ENCODE measurements around the gene UTS2R.
"Not testable (repeated sequence)": the region's sequence is repeated elsewhere in the genome, so short reads cannot be mapped to it uniquely, and the experiment has no call there.

The UTS2R gene

DNA sequence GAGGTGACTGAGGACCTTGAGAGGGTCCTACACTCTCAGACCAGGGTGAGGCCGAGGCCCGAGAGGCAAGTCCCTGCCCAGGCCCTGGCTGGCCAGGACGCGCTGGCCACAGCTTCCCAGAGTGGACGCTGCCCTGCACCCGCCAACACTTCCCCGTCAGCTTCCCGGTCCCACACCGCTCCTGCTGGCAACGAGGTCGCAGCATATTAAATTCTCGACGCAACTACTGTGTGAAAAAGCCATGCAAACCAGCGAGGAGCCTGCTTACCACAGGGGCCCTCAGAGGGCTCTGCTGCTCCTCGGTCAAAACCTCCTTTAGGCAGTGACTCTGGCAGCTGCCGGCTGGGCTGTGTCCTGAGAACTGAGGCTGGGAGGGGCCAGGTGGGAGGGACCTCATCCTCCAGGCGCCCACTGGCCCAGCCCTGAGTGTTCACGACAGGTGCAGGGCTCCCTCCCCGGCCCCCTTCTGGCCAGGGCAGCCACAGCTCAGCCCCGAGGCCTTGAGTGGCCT lies 14.7 kb upstream of the UTS2R start:
- Histone ChIP-seq H3K4me1 (ENCODE audit: control insufficient read depth, insufficient read depth, low read length) (no peaks in the 10 kb centered on the region), H3K4me3 (ENCODE audit: insufficient read depth, low read depth, low read length) (no peak overlapping the region), H3K9me3 (ENCODE audit: control insufficient read depth, low read length) (no peaks in the 10 kb centered on the region), H3K27ac (ENCODE audit: insufficient read depth, low read depth, low read length, poor library complexity, severe bottlenecking) (no peak overlapping the region), H3K27me3 (ENCODE audit: control insufficient read depth, insufficient read depth, low read length, poor library complexity, severe bottlenecking) (no peaks in the 10 kb centered on the region), H3K36me3 (ENCODE audit: control insufficient read depth, insufficient read depth, low read length) (no peaks in the 10 kb centered on the region)
- WGBS, 2 experiments: 70 to 73% methylated on average over 20 of the region's 20 CpGs

DNA sequence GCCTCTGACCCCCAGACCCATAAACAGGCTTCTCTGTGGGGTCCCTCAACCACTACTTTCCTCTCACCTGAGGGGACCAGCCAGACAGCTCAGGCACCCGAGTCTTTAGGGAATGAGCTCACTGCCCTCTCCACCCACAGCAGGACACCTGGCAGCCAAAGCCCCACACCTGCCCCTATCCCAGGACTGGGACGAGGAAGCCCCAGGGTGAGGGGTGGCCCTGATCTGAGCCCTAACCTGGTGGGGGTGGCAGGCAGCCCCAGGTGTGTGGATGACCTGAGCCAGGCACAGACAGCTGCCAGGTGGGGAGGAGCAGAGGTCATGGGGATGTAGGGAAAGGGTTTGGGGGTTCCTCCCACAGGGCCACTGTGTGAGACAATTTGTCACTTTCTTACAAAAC lies 14.2 kb upstream of the UTS2R start:
- 86 to 90% methylated on average over 2 of the region's 2 CpGs for WGBS, 2 experiments

DNA sequence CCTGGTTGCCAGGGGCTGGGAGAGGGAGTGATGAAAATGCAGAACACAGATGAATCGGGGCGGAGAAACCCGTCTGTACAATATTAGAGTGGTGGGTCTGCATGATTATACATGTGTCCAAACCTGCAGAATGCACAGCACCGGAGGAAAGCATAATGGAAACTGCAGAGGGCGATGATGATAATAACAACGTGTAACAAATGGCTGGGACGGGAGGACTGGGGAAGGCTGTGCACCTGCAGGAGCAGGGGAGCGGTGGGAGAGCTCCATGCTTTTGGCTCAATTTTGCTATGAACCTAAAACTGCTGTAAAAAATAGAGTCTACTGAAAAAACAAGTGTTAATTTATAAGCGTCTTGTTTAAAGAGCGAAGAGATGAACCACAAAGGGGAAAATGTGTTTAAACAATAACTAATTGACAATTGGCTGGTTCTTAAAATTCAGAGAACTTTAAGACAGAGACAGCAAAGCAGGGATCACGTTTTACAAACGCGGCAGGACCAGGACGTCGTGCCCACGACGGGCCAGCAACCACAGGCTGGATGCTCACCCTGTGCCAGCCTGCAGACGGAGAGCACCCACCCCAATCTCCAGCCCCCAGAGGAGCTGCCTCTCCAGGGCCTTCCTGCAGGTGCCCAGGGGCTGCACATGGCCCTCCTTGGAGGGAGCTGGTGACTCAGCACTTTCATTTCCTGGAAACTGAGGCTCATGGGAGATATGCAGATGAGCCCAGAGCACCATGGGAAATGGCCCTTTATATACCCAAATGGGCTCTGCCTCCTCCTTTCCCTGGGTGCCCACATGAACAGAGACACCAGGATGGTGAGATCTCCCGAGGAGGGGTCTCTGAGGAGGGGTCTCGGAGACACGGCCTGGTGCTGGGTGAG lies 12.9 kb upstream of the UTS2R start, which contains the start of gene TEX19:
TEX19 (plus strand) TSS at position 783 of the 886 bp plus-strand sequence. CDS start 2,904 bp downstream, outside the sequence.
- Histone ChIP-seq H3K9me3 (ENCODE audit: control insufficient read depth, low read length) (no peaks in the 10 kb centered on the region), H3K27ac (ENCODE audit: insufficient read depth, low read depth, low read length, poor library complexity, severe bottlenecking) (no peak within 1 kb of the TSS), H3K4me1 (ENCODE audit: control insufficient read depth, insufficient read depth, low read length) (no peaks in the 10 kb centered on the region), H3K4me3 (ENCODE audit: insufficient read depth, low read depth, low read length) (no peak within 1 kb of the TSS), H3K27me3 (ENCODE audit: control insufficient read depth, insufficient read depth, low read length, poor library complexity, severe bottlenecking) (no peaks in the 10 kb centered on the region), H3K36me3 (ENCODE audit: control insufficient read depth, insufficient read depth, low read length) (no peaks in the 10 kb centered on the region)
- 89 to 90% methylated on average over 21 of the region's 21 CpGs for WGBS, 2 experiments

More for the DNA sequence above, 14.2 kb upstream of the UTS2R start:
- Histone ChIP-seq H3K36me3 (ENCODE audit: control insufficient read depth, insufficient read depth, low read length) (no peaks in the 10 kb centered on the region), H3K9me3 (ENCODE audit: control insufficient read depth, low read length) (no peaks in the 10 kb centered on the region), H3K4me1 (ENCODE audit: control insufficient read depth, insufficient read depth, low read length) (no peaks in the 10 kb centered on the region), H3K27me3 (ENCODE audit: control insufficient read depth, insufficient read depth, low read length, poor library complexity, severe bottlenecking) (no peaks in the 10 kb centered on the region), H3K27ac (ENCODE audit: insufficient read depth, low read depth, low read length, poor library complexity, severe bottlenecking) (no peak overlapping the region), H3K4me3 (ENCODE audit: insufficient read depth, low read depth, low read length) (no peak overlapping the region)

DNA sequence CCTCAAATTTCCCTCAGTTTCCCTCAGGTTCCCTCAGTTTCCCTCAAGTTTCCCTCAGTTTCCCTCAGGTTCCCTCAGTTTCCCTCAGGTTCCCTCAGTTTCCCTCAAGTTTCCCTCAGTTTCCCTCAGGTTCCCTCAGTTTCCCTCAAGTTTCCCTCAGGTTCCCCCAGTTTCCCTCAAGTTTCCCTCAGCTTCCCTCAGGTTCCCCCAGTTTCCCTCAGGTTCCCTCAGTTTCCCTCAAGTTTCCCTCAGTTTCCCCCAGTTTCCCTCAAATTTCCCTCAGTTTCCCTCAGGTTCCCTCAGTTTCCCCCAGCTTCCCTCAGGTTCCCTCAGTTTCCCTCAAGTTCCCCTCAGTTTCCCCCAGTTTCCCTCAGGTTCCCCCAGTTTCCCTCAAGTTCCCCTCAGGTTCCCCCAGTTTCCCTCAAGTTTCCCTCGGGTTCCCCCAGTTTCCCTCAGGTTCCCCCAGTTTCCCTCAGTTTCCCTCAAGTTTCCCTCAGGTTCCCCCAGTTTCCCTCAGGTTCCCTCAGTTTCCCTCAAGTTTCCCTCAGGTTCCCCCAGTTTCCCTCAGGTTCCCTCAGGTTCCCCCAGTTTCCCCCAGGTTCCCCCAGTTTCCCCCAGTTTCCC lies 12.0 kb upstream of the UTS2R start:
- not testable (repeated sequence) for H3K27me3 ChIP-seq (ENCODE audit: control insufficient read depth, insufficient read depth, low read length, poor library complexity, severe bottlenecking); H3K36me3 ChIP-seq (ENCODE audit: control insufficient read depth, insufficient read depth, low read length); H3K4me1 ChIP-seq (ENCODE audit: control insufficient read depth, insufficient read depth, low read length); H3K9me3 ChIP-seq (ENCODE audit: control insufficient read depth, low read length); H3K27ac ChIP-seq (ENCODE audit: insufficient read depth, low read depth, low read length, poor library complexity, severe bottlenecking); H3K4me3 ChIP-seq (ENCODE audit: insufficient read depth, low read depth, low read length)
- 89 to 95% methylated on average over 1 of the region's 1 CpG for WGBS, 2 experiments

DNA sequence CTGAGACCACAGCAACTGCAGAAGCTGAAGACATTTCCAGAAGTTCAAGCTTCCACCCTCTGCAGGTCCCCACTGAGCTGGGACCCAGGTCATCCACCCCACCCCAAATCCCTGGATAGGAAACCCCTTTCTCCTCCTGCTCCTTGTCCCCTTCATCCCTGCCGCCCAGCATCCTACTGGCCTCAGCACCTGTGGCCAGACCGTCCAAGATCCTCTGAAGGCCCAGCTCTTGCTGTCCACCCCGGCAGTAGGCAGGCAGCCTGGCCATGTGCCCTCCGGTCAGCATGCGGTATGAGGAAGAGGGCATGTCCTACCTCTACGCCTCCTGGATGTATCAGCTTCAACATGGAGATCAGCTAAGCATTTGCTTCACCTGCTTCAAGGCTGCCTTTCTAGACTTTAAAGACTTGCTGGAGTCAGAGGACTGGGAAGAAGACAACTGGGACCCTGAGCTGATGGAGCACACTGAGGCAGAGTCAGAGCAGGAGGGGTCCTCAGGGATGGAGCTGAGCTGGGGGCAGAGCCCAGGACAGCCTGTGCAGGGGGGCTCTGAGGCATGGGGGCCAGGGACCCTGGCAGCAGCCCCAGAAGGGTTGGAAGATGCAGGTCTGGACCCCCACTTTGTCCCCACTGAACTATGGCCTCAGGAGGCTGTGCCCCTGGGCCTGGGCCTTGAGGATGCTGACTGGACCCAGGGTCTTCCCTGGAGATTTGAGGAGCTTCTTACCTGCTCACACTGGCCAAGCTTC lies 9.5 kb upstream of the UTS2R start:
- no peaks in the 10 kb centered on the region for H3K36me3 ChIP-seq (ENCODE audit: control insufficient read depth, insufficient read depth, low read length)
- H3K27me3 ChIP-seq (ENCODE audit: control insufficient read depth, insufficient read depth, low read length, poor library complexity, severe bottlenecking): no peaks in the 10 kb centered on the region
- no peaks in the 10 kb centered on the region for H3K9me3 ChIP-seq (ENCODE audit: control insufficient read depth, low read length)
- no peaks in the 10 kb centered on the region for H3K4me1 ChIP-seq (ENCODE audit: control insufficient read depth, insufficient read depth, low read length)
- WGBS, 2 experiments: 88 to 93% methylated on average over 6 of the region's 6 CpGs
- H3K27ac ChIP-seq (ENCODE audit: insufficient read depth, low read depth, low read length, poor library complexity, severe bottlenecking): no peak overlapping the region
- no peak overlapping the region for H3K4me3 ChIP-seq (ENCODE audit: insufficient read depth, low read depth, low read length)

DNA sequence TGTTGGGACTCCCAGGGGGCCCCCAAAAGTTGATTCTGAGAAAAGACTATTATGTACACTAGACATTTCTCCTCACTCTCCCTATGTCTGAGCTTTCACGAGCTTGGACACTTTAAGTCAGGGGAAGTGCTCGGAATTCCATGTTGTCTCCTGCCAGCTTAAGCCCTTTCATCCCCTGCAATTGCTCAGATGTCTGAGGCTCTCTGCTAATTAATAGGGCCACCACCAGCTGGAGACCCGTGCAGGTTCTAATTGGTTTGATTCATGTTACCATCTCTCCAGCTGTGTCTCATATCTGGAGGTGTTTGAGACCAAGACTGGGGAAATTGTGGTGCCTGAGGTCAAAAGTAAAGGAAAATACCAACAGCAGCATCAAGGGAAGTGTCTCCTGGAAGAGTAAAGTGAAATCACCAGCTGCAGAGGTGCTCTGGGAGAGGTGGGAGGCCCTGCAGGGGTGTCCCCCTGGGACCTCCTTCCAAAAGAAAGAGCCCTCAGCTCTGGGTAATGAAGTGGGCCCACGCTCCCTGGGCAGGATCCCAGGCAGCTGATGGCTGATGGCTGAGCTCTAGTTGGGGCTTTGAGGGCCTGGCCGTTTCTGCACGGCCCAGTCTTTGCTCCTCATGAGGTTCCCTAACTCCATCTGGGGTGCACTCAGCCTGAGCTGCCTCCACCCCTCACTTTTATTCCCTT lies 5.8 kb upstream of the UTS2R start:
- Histone ChIP-seq H3K27ac (ENCODE audit: insufficient read depth, low read depth, low read length, poor library complexity, severe bottlenecking) (no peak overlapping the region), H3K9me3 (ENCODE audit: control insufficient read depth, low read length) (no peaks in the 10 kb centered on the region), H3K4me1 (ENCODE audit: control insufficient read depth, insufficient read depth, low read length) (no peaks in the 10 kb centered on the region), H3K27me3 (ENCODE audit: control insufficient read depth, insufficient read depth, low read length, poor library complexity, severe bottlenecking) (peaks cover 13% of the 10 kb centered on the region), H3K4me3 (ENCODE audit: insufficient read depth, low read depth, low read length) (no peak overlapping the region), H3K36me3 (ENCODE audit: control insufficient read depth, insufficient read depth, low read length) (no peaks in the 10 kb centered on the region)
- WGBS, 2 experiments: 83 to 88% methylated on average over 6 of the region's 6 CpGs

DNA sequence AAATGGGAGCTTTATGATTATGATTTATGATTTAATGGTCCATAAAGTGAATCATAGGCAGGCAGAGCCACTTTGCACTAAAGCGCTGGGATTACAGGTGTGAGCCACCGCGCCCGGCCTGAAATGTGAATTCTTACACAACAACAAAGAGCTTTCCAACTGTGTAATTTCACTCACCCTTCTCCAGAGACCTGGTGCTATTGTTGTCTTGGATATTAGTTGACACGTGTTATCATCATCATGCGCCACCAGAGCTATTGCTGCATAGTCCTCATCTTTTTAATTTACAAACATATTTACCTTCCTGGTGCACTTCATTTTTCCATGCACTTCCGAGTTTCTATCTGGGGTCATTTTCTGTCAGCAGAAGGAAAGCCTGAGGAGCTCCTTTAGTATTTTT lies 4.8 kb upstream of the UTS2R start:
- no peak overlapping the region for H3K27ac ChIP-seq (ENCODE audit: insufficient read depth, low read depth, low read length, poor library complexity, severe bottlenecking)
- peaks cover 23% of the 10 kb centered on the region for H3K27me3 ChIP-seq (ENCODE audit: control insufficient read depth, insufficient read depth, low read length, poor library complexity, severe bottlenecking)
- 86 to 94% methylated on average over 7 of the region's 7 CpGs for WGBS, 2 experiments
- no peaks in the 10 kb centered on the region for H3K36me3 ChIP-seq (ENCODE audit: control insufficient read depth, insufficient read depth, low read length)
- no peak overlapping the region for H3K4me3 ChIP-seq (ENCODE audit: insufficient read depth, low read depth, low read length)
- no peaks in the 10 kb centered on the region for H3K9me3 ChIP-seq (ENCODE audit: control insufficient read depth, low read length)
- H3K4me1 ChIP-seq (ENCODE audit: control insufficient read depth, insufficient read depth, low read length): peaks cover under 1% of the 10 kb centered on the region

DNA sequence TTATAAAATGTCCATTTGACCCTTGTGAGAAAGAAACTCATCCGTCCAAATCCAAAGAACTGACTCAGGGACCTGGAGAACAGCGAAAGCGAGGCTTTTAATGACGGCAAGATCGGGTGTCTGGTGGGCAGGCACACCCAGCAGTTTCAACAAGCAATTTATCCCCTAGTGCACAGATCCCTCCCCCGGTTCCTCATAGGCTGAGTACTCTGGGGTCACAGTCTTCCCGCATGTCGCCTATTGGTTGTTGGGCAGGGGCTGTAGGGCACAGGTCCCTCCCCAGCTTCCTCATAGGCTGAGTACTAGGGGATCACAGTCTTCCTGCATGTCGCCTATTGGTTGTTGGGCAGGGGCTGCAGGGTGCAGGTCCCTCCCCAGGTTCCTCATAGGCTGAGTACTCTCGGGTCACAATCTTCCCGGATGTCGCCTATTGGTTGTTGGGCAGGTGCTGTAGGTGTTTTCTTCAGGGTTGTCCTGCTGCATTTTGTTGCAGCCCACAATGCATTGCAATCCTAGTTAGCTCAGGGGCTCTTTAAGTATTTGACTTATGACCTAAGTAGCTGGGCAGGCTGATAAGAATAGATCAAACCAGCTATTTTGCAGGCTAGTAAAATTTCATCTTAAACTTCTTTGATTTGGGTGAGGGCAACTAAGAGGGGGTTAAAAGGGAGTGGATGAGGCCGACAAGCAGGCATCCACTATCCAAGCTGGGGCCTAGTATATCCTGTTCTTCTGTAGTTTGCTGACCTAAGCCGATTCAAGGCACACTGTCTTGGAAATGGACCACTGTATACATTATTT lies 3.6 kb upstream of the UTS2R start:
- peaks cover 10% of the 10 kb centered on the region for H3K4me1 ChIP-seq (ENCODE audit: control insufficient read depth, insufficient read depth, low read length)
- no peak overlapping the region for H3K4me3 ChIP-seq (ENCODE audit: insufficient read depth, low read depth, low read length)
- WGBS, 2 experiments: 92% methylated on average over 13 to 14 of the region's 14 CpGs
- H3K27ac ChIP-seq (ENCODE audit: insufficient read depth, low read depth, low read length, poor library complexity, severe bottlenecking): no peak overlapping the region
- H3K27me3 ChIP-seq (ENCODE audit: control insufficient read depth, insufficient read depth, low read length, poor library complexity, severe bottlenecking): peaks cover 35% of the 10 kb centered on the region
- no peaks in the 10 kb centered on the region for H3K36me3 ChIP-seq (ENCODE audit: control insufficient read depth, insufficient read depth, low read length)
- no peaks in the 10 kb centered on the region for H3K9me3 ChIP-seq (ENCODE audit: control insufficient read depth, low read length)

DNA sequence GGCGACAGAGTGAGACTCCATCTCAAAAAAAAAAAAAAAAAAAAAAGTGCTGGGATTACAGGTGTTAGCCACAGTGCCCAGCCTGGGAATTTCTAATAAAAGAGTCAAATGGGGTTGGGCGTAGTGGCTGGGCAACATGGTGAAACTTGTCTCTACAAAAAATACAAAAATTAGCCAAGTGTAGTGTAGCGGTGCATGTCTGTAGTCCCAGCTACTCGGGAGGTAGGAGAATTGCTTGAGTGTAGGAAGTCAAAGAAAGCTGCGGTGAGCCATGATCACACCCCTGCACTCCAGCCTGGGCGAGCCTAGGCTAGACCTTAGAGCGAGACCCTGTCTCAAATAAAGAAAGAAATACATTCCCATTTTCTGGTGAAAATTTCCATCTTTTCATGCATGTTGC lies 2.4 kb upstream of the UTS2R start:
- H3K36me3 ChIP-seq (ENCODE audit: control insufficient read depth, insufficient read depth, low read length): no peaks in the 10 kb centered on the region
- no peak overlapping the region for H3K27ac ChIP-seq (ENCODE audit: insufficient read depth, low read depth, low read length, poor library complexity, severe bottlenecking)
- WGBS, 2 experiments: 88 to 96% methylated on average over 6 to 7 of the region's 7 CpGs
- peaks cover 10% of the 10 kb centered on the region for H3K4me1 ChIP-seq (ENCODE audit: control insufficient read depth, insufficient read depth, low read length)
- peaks cover 48% of the 10 kb centered on the region for H3K27me3 ChIP-seq (ENCODE audit: control insufficient read depth, insufficient read depth, low read length, poor library complexity, severe bottlenecking)
- H3K9me3 ChIP-seq (ENCODE audit: control insufficient read depth, low read length): no peaks in the 10 kb centered on the region
- no peak overlapping the region for H3K4me3 ChIP-seq (ENCODE audit: insufficient read depth, low read depth, low read length)

Data from ectodermal cell (in vitro differentiated cells).